Pulmonary artery endothelial cell (primary cell): Measurements from ENCODE around the gene SLC6A9. TPM values are rescaled to one million over a fixed set of nuclear protein-coding genes. Genes with fewer than 3 reads are reported as not detected.

Source experiments
- DNase-seq: peaks from one replicate; pipeline ENCODE4 v3.0.0-alpha.2; 2011; ENCODE audit warnings: low read depth, low spot score
- total RNA-seq: library from RNA; depleted of rRNA; stranded (reverse); fragments of >200 nt; gene quantifications from 2 replicates; pipeline ENCODE4 v1.2.3, GENCODE V29; 2014

Gene SLC6A9
- total RNA-seq, 1 donor from 2014 or later: 0.40 TPM

DNA sequence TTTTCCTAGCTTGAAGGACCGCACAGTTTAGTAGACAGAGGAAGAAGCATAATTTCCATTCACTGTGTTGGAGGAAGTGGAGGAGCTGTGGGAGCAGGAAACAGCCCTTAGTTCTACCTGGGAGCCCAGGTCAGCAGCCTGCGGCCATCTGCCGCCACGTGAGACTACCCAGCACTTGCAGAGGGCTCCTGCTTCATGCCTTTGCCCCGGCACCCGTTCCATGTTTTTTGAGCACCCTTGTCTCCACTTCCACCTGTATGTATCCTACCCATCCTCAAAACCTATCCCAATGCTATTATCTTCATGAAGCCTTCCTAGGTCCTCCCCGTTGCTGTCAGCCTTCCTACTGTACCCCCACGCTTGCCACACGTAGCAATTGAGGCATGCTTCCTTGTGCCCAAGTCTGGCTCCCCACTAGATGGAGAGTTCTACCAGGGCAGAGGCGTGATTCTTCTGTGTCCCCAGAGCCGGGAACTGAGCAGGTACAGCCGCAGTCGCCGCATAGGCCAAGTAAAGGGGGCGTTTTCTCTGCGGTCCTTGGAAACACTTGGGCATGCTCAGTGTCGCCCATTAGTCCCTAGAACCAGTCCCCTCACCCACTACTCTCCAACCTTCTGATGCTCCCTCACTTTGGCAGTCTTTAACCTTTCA lies 1.9 kb downstream of the SLC6A9 start:
- DNase-seq: no peak

DNA sequence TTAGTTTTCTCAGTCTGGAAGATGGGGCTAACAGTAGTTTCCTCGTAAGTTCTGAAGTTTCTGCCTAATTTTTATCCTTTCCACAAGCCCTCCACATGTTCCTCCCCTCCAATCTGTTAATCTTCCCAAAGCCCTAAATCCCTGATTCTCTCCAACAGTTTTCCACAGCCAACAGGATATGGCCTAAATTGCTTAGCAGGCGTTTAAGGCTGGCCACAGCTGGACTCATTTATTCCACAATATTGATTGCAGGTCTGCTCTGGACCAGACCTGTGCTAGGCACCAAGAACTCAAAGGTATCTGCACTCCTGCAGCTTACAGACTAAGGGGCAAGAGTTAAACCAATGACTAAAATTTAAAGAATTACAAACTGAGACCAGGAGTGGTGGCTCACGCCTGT lies 3.9 kb downstream of the SLC6A9 start:
- no peak for DNase-seq

DNA sequence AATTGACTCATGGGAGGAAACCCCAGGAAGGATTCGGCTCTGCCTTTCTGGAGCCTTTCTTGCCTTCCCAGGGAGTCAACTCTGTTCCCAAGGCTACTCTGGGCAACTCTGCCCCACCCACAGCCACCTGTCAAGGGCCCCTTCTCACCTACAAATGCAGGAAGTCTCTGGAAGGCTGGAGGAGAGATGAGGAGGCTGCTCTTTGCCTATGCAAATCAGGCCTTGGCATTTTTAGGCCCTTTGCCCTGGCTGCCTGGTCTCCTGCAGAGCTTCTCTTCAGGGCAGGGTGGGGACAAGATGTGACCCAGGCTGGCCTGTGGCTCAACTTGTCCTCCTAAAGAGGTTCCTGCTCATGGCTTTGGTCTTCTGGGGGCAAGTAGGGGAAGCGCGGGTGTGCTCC lies 5.4 kb downstream of the SLC6A9 start:
- no peak for DNase-seq

DNA sequence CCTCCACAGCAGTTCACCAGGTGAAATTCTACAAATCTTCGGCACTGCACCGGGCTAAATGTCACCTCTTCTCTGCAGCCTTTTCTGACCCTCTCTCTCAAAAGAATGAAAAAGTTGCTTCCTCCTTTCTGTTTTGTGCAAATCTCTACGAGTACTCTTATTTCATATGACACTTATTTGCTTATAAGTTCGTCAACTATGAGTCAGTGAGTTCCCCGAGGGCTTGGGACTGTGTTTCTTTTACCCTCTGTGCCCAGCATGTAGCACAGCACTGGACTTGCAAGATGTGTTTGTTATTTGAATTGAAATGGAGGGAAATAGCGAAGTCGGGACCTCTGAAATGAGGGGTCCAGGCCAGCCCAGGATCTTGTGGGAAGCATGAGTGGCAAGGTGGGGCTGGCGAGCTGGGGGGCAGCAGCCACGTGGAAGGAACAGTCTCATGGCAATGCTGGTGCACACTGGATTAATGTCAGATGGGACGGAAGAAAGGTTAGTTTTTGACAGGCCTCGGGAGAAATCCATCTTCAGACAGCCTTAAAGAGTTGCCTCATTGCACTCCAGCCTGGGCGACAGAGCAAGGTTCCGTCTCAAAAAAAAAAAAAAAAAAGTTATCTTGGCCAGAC lies 6.2 kb downstream of the SLC6A9 start:
- no peak for DNase-seq

DNA sequence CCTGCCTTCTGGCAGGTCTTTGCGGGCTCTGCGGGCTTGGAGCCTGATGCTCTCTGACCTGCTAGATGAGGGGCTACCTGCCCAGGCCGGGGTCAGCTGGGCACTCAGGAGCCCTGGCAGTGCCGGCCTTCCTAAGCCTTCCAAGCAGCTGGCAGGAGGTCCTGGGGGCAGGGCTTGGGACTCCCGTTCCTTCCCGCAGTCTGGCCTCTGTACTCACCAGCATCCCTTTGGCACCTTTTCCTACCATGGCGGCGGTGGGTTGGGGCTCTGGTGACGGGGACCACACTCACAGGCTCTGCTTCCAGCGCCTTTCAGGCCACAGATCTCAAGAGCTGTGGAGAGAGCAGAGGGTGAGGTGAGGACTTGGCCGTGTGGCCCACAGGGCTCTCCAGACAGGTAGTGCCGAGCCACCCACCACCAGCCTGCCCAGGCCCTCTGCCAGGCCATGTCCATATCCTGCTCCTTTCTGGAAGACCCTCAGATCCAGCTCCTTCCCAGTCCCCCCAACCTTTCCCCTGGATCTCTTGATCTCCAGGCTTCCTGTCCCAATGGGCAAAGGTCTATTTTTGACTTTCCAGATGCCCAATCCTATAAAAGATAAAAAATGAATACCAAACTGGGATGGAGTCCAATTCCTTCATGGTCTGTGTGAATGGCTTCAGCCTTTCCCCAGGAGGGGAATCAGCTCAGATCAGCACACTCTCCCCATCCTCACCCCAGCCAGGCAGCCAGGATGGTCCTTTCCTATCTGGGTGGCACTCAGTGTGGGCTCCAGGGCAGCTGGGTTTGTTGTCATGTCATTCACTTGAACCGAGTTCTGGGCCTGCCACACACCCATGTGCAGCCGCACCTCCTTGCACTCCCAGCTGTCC lies 7.0 kb downstream of the SLC6A9 start:
- DNase-seq: no peak

GRCh38 chr1:44021581-44022321 lies 9.5 kb downstream of the SLC6A9 start:
- no peak for DNase-seq

- no peak for DNase-seq
Measured at GRCh38 chr1:44021156-44021555, 10.1 kb downstream of the SLC6A9 start.

GRCh38 chr1:44020464-44020863 lies 10.8 kb downstream of the SLC6A9 start:
- no peak for DNase-seq

- DNase-seq: no peak
Measured at GRCh38 chr1:44019466-44019948, 11.8 kb downstream of the SLC6A9 start.

DNA sequence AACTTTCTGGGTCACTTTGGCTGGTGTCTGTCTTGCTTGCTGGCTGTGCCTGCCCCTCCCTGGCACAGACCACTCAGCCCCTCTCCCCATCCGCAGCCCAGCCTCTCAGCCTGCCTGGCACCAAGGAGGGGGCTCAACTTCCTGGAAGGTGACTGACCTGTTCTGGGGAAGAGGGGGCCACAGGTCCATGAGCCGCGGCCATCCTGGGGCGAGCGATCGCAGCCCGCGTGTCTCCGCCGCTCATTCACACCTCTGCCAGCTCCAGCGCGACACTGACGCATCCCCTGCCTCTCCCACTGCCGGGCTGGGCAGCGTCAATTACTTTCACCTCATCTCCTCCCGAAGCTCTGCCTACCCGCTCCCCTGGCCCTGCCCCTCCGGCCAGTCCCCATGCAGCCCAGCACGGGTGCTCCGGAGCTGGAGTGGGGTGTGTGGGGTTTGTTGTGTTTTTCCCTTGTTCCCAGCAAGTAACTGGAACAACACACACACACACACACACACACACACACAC lies 14.3 kb downstream of the SLC6A9 start:
- DNase-seq: no peak

- DNase-seq: no peak
Measured at GRCh38 chr1:44016041-44016889, 15.0 kb downstream of the SLC6A9 start.

- no peak for DNase-seq
Measured at GRCh38 chr1:44015206-44015605, 16.1 kb downstream of the SLC6A9 start.

- no peak for DNase-seq
Measured at GRCh38 chr1:44014365-44015104, 16.7 kb downstream of the SLC6A9 start.

DNA sequence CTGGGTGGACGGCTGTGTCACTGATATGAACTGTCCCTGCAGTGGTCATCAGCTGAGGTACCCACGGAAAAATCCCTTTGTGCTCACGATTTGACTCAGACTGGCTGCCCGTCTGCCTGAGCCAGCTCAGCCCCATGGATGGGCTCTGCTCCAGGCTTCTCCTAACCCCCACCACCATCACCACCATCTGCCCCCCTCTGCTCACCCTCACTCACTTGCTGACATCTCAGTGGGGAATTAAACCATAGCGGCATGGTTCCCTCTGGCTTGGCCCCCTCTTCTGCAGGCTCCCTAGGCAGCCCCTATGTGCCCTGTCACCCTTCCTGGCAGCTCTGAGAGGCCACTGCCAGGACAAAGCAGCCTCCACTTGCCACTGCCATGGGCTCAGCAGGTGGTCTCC lies 17.3 kb downstream of the SLC6A9 start:
- no peak for DNase-seq

DNA sequence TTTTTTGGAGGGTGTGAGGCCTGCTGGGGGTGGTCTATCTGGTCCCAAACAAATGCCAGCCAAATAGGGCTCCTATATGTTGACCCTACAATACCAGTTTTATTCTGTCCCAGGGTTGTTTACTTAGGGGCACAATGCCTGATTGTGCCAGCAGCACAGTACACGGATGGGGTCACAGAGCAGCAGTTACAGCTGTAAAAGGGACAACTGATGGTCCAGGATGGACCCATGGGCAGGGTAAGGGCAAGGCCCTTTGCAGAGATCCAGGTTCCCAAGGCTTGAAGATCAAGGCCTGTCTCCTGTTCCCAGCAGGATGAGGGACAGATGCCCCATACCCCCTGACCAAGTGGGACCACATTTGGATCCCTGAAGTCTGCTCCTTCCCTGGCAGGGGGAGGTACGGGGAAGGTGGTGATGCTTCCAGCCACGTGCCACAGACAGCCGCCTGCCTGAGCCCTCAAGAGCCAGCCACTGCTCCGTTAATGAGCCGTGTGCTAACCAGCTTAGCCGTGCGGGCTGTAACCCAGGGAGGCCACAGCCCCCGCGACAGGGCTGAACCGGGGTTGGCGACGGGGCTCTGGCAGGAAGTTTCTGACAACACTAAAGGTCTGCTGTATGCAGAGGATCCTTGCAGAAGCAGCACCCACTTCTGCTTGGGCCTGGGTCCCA lies 18.2 kb downstream of the SLC6A9 start:
- no peak for DNase-seq

DNA sequence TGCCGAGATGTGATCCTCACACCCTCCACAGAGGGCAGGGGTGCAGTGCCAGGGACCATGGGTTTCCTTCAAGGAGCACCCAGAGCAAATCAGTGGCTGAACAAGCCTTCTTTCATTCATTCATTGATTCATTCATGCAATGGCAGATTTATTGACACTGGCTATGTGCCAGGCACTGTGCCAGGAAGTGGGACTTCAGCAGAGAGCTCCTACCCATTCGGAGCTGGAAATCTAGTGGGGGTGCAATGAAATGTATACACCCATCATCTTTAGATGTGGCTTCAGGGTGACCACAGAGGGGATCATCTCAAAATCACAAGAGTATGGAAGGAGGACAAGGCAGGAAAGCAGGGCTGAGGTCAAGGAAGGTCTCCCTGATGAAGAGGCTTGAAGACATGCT lies 18.9 kb downstream of the SLC6A9 start:
- no peak for DNase-seq

GRCh38 chr1:44010935-44011471 lies 20.3 kb downstream of the SLC6A9 start:
- DNase-seq: no peak

- no peak for DNase-seq
Measured at GRCh38 chr1:44008259-44008658, 23.0 kb downstream of the SLC6A9 start.

- no peak for DNase-seq
Measured at GRCh38 chr1:44002606-44003157, 28.6 kb downstream of the SLC6A9 start.
